T-helper 1 cell (primary cell): Measurements from ENCODE around the gene MINDY4.

Source experiments
- DNase-seq, 5 donors: peaks; one replicate each; pipeline ENCODE4 v3.0.0-alpha.2; 2012 to 2020

The MINDY4 gene

DNA sequence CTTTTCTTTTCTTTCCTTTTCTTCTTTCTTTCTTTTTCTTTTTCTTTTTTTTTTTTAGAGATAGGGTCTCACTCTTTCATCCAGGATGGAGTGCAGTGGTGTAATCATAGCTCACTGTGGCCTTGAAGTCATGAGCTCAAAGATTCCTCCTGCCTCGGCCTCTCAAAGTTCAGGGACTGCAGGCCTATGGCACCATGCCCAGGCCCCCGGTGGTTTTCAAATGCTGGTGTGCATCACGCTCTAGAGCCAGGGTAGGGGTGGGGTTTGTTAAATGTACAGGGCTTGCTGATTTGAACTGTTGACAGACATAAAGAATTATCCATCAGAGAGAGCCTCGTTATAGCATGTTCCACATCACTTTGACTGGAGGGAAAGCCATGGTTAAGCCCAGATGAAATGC, 5.8 kb downstream of the MINDY4 start:
- DNase-seq, result no peak

DNA sequence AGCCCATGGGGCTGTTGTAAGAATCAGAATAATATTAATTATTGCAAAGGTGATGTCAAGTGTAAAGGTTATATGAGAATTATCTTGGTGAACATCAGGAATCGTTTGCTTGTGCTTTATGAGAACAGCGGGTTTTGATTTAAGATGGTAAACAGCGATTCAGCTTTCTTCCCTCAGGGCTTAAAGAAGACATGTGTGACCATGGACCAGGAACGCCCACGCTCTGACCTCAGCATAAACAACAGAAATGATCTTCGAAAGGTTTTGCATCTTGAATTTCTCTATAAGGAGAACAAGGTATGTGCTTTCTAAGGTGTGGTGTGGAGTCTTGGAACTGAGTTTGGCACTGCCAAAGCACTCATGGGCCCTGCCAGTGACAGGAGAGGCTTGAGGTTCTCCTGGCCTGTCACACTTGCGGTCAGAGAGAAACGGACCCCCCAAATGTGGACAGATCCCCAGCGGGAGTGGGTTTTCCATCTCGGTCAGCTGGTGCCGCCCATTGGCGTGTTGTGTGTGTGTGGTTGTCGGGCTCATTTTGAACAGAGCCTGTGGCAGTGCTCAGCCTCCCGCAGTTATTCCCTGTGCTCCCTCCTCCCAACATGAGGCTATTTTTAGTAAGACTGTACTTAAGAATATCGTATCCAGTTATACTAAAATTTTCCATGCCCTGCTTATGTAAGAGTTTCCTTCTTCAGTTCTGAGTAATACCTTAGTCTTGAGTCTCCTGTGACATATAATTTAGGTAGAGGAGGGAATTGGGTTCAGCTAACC, 7.2 kb downstream of the MINDY4 start:
- DNase-seq, result no peak

DNA sequence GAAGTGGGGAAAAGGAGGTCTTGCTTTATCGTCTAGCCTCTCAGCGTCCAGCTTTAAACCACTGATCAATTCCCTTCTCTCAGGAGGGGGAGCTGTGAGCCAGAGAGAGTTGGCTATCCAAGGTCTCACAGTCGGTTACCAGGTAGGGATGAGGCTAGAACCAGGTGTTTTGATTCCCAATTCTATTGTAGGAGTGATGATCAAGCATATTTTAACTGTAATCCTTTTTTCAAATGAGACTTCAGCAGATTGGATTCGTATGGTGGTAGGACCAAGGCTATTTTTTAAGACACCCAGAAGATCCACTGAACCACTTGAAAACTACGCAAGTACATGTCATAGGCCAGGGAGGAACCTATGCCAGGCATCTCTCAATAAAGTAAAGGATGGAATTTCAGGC, 8.4 kb downstream of the MINDY4 start:
- no peak for DNase-seq

DNA sequence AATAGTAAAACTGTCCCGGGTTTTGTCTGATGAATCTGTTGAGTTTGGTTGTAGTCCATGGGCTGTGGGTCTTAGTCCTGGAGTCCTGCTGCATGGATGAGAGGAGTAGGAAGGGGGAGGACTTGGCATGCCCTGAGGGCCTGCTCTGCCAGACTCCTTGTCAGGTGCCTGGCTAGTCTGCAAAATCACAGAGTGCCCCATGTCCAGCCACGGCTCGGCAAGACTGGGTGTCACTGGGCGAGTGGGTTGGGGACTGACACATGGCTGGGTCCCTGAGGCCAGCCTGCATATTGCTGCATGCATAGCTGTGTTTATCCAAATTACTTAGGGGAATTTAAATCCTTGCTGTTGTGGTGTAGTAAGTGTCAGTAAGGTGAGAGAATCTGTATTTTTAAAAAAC, 9.7 kb downstream of the MINDY4 start:
- DNase-seq, result no peak

DNA sequence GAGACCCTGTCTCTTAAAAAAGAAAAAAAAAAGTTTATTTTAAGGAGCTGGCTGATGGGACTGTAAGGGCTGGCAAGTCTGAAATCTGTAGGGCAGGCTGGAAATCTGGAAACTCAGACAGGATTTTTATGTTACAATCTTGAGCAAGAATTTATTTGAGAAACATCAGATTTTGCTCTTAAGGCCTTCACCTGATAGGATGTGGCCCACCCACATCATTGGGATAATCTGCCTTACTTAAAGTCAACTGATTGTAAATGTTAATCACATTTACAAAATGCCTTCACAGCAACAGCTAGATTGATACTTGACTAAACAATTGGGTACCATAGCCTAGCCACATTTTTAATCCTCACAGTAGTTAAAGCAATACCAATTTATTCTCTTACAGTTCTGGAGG, 11.5 kb downstream of the MINDY4 start:
- no peak for DNase-seq

DNA sequence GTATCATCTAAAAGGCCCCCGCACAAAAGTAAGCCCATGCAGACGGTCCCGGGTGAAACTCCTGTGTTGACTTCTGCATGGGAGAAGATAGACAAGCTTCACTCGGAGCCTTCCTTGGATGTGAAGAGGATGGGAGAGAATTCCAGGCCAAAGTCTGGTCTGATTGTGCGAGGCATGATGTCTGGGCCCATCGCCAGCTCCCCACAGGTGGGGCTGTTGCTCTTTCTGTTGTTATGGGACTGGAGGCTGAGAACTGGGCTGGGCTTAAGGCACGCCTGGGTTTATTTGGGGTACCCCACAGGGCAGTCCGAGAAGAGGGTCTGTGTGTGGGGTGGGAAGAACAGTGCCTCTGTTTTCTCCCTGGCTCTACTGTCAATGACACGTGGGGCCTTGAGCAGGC, 14.6 kb downstream of the MINDY4 start:
- no peak for DNase-seq

DNA sequence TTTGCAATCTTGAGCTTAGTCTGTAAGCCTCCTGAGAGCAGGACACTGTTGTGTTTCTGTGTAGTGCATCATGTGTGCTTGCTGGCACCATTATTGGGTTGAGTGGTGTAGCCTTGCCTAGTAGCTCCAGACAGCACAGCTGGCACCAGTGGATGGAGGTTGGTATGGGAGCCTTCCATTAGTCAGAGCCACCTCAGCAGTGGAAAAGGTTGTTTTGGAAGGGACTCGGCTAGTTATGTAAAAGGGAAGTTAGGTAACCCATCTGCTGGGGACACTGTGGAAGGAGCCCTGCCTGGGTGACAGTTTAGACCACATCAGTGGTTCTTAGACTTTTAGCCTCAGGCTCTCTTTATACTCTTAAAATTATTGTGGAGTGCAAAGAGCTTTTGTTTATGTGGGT, 16.3 kb downstream of the MINDY4 start:
- no peak for DNase-seq

DNA sequence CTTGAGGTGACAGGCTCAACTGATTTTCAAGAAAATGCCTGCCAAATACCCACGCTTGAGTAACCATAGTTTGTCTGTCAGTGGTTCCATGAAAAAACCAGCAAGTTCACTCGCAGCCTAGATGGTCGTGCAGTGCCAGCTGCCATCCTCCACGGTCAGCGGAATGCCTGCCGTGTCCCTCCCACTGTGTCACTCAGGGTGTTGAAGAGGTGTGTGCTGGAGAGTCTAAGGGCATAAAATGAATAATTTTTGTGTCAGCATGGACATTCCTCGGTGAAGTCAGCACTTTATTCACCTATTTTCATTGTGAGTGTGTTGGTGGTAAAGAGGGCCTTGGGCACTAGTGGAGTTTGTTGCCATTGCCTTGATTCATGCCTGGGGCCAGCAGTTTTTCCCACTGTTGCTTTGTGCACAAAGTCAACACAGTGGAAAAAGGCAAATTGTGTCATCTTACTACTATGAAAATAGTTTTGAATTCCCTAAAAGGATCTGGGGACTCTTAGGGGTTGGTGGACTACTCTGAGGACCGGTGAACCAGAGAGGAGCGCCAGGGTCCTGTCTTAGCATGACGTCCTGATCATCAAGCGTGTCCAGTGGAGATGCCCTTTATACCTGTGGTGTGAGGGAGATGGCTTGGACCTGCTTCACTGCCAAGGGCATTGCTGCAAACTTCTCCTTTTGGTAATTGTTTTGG, 17.6 kb downstream of the MINDY4 start:
- DNase-seq, result no peak

DNA sequence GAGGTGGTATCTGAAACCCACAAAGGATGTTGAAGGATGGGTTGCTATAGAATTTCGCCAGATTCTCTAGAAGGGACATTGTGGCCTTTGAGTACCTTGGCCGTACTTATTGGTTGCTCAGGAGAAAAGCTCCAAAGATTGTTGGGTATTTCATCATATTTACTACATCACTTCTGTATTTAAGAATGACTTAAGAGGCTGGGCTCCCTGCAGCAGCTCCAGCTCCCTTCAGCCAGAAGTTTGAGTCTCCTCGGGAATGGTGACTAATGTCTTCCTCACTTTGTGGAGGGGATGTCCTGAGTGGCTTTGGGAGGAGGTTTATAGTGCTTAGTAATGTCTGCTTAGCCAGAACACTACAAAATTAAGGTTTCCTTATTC, 18.1 kb downstream of the MINDY4 start:
- no peak for DNase-seq

DNA sequence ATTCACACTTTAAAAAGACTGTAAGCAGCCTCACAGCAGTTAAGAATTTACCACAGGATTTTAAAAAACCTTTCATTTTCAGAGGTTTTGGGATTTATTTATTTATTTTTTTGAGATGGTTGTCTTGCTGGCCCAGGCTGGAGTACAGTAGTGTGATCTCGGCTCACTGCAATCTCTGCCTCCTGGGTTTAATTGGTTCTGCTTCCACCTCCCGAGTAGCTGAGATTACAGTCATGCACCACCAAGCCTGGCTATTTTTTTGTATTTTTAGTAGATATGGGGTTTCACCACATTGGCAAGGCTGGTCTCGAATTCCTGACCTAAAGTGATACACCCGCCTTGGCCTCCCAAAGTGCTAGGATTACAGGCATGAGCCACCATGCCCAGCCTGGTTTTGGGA, 19.1 kb downstream of the MINDY4 start:
- no peak for DNase-seq

DNA sequence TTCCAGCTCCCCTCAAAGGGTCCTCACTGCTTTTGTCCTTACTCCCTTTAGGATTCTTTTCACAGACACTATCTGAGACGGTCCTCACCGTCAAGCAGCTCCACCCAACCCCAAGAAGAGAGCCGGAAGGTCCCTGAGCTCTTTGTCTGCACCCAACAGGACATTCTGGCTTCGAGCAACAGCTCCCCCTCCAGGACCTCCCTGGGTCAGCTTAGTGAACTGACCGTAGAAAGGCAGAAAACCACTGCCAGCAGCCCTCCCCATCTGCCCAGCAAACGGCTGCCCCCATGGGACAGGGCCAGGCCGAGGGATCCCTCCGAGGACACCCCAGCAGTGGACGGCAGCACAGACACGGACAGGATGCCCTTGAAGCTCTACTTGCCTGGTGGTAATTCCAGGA, 19.9 kb downstream of the MINDY4 start:
- no peak for DNase-seq

DNA sequence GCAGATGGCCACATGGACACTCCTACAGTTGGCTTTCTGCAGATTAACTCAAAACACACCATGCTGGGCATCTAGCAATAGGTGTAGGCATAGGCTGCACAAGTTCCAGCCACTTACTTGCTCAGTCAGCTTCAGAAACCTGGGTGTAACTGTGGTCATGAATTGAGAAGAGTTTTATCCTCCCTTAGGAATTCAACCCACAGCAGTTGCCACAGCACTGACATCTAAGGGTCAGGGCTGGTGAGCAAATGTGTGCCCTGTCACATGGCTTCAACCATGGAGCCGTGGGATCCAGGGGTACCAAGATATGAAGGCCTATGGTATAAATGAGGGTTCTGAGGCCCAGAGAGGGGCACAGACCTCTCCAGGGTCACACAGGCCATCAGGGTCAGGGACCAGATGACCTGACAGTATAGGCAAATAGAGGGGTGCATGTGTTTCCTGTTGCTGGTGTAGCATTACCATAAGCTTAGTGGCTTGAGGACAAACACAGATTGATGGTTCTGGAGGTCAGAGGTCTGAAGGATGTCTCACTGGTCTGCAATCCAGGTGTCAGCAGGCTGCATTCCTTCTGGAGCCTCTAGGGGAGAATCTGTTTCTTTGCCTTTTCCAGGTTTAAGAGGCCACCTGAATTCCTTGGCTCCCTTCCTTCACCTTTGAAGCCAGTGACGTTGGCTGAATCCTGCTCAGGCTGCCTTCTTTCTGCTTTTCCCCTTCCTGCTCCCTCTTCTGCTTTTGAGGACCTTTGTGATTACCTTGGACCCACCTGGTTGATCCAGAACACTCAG, 24.1 kb downstream of the MINDY4 start:
- DNase-seq, result no peak

DNA sequence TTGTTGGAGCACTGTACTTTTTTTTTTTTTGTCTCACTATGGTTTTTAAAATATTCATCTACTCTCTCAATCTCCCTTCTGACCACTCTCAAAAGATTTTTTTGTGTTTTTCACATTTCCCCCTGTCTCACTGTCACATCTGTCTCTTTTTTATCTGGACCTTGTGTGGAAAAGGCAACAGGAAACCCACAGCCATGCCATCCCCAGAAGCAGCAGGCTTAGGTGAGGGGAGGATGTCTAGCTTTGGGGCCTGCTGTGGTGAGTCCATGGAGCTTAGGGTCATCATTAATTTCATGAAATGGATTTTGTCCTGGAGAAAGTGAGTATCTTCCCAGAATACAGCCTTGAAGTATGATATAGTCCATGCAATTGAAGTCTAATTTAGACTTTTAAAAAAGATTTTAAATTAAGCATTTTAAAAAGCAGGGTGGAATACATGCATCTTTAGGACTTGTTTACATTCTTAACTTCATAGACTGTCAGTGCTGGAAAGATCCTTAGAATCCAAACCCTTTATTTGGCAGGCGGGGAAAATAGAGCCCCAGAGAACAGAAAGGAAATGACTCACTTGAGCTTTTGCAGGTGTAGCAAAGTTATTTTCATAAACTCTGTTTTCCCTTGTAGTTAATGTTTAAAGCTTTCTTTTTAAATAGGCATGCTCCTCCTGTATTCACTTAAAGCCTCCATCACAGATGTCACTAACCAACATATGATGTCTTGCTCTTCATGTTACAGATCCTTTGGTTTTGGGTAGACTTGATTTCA, 25.1 kb downstream of the MINDY4 start:
- no peak for DNase-seq

DNA sequence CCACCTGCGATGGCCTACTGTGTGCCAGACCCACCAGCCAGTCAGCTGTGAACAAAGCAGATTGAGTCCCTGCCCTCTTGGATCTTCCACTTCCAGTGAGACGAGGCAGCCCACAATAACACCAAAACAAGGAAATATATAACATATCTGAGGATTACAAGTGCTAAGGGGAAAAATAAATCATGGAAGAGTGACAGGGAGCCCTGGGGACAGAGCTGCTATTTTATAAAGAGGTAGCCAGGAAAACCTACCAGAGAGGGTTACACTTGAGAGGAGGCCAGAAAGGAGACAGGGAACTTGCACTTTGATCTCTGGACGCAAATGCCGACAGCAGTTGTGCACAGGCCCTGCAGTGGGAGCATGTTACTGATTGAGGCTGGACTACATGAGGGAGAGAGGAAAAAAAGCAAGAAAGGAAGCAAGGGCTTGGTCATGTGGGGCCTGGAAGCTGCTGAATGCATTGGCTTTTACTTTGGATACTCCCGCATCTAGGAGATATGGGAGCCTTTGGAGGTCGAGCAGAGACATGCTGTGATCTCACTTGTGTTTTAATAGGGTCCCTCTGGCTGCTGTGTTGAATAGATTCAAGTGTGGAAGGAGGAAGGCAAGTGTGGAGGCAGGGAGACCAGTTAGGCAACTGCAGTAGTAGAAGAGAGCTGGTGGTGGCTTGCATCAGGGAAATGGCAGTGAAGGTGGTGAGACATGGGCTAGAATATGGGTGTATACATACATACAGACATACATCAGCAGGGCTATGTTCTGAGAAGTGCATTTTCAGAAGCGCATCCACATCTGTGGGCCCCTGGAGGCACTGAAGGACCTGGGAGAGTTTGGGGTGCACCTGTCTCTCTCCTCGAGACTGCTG, 26.2 kb downstream of the MINDY4 start:
- DNase-seq, result no peak

DNA sequence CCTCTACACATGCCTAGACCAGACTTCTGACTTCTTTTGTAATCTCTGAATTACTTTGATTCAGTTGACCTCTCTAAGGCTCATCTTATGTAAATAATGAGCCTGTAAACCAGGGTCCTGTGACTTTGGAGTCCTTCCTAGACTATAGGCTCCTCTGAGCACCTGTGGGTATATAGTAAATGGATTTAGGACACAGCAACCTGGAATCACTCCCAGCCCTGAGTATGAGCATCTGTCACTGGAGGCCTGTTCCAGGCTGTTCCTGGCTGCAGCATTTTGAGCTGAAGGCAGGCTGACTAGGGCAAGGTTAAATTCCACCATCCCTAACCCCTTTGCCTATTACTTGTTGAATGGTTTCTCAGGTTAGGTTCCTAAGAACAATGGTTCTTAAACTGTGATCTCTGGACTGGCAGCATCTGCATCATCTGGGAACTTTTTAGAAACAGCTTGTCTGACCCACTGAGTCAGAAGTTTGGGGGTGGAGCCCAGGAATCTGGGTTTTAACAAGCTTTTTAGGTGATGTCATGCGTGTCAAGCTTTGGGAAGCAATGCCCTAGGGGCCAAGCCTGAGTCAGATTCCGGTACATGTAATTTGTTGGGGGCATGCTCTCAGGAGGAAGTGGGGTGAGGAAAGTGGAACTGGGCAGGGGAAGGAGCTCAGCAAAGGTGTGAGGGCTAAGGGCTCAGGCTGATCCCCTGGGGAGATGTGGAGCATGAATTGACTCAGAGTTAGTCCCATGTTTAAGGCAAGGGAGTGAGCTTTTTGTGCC, 28.2 kb downstream of the MINDY4 start:
- no peak for DNase-seq

DNA sequence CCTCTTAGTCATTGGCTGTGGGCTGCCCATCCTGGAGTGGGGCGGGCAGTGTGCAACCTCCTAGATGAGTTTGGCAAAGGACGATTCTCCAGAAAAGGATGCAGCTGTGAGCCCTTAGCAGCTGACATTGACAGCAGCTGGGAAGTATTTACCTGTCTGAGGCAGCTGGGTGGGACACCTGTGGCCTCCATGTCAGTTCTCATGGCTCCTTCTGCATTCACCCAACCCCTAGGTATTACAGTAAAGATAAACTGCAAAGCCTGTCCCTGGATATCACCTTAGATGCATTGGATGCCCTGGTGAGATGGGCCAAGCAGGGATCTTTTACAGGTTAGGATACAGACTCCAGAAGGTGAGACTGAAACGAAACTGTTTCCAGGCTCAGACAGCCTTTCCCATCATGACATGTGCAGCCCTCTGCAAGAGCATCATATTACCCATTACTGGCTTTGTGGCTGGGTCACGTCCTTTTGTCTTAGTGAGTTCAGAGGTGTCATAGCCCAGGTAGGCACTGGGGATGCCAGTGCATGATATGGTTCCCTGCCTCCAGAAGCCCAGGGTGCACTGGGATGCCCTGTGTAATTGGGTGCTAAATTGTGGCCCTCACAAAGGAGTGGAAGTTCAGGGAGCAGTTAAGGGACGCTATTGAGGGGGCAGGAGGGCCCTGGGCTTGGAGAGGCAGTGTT, 28.9 kb downstream of the MINDY4 start:
- no peak for DNase-seq

DNA sequence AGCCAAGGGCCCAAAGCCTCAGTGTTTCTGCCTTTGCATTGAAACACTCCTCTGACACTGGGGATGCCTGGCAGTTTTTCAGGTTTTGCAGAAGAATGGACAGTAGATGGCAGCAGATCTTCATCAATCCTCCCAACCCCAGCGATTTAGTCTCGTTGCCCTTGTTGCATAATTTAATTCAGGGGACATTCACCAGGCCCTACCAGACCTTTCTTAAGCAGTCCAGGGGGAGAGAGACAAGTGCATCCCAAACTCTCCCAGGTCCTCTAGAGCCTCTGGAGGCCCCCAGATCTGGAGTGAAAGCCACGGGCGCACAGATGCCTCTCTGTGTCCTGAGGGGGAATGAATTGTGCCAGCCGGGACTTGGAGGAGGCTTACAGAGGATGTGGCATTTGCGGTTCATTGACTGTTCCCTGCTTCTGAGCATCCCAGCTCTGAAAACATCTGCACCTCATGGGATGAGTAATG, 29.6 kb downstream of the MINDY4 start:
- peak in 2 of 5 donors; percentile 18 to 44 for DNase-seq

DNA sequence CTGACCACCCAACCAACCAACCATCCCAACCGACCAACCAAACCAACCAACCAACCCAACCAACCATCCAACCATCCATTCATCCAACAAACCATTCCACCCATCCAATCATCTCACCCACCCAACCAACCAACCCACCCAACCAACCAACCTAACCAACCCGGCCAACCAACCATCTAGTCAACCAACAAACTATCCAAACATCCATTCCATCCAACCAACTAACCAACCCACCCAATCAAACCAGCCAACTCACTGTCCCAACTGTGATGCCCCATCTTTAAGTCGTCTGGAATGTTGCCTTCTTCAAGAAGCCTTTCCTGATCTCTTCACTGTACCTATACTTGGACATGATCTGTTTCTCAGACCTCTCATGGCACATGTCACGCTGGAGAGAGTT, 31.6 kb downstream of the MINDY4 start:
- no peak for DNase-seq

DNA sequence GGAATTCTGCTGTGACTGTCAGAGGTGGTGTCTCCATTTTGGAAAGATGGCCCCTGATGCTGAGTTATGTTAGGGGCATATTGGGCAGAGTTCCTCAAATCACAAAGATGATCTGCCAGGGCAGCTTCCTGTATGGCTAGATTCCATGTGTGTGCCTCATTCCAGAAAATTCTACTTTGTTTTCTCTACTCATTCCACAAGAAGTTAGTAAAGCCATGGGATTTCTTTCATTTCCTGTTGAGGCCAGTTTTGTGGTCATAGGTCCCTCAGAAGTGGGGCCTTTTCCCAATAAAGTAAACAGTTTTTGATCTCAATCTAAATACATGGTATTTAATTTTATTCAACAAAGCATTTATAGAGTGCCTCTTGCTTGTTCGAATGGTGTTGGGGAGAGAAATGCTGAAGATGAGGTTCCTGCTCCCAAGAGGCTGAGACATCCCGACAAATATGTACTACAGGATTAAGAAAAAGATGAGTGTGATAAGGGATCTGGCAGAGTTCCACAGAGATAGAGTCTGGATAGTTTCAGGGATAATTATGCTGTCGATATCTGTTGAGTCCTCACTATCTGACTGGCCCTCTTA, 33.0 kb downstream of the MINDY4 start:
- no peak for DNase-seq

DNA sequence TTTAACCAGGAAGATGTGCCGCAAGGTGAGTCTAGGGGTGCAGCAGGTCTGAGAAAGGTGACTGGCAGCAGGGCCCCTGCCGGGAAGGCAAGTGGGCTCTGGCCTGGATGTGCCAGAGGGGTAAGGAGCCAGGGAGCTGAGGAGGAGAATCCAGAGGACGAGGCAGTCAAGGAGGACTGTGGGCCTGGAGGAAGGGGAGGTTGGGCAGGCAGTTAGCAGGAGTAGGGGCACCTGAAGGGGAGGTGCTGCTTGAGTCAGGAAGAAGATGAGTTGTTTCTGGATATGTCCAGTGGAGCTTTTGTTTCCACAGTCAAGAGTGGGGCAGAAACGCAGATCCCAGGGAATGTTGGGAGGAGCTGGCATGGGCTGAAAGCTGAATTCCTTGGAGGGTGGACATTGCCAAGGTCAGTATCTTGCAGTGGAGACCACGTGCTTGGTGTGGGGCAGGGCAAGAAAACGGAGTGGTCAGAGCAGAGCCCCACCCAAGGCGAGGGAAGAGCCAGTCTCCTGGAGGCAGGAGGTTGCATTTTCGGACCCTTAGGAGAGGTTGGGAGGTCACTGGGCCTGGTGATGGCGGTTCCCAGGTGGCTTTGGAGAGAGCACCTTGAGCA, 34.0 kb downstream of the MINDY4 start:
- no peak for DNase-seq
